ENCODE measurements around the gene BRSK1.
"Not testable (repeated sequence)": the region's sequence is repeated elsewhere in the genome, so short reads cannot be mapped to it uniquely, and the experiment has no call there.

The BRSK1 gene

GRCh38 chr19:55328774-55329318, 45.0 kb downstream of the BRSK1 start:
- DNase-seq (ENCODE audit: low read depth, low spot score): not testable (repeated sequence)

- not testable (repeated sequence) for DNase-seq (ENCODE audit: low read depth, low spot score)
Measured at GRCh38 chr19:55329791-55330190, 46.0 kb downstream of the BRSK1 start.

DNA sequence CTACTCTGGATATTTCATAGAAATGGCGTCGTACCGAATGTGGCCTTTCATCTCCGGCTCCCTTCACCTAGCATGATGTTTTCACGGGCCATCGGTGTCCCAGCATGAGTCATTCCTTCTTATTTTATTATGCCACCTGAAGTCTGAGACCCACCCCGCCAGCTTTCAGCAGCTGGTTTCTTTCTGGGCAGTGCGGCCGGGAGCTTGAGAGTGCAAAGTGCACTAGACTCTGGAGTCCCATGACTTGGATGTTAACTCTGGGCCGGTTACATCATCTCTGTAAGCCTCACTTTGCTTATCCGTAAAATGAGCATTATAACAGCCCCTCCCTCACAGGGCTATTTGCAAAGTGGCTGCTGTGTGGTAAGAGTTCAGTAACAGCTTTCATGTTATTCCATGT, 50.1 kb downstream of the BRSK1 start:
- DNase-seq (ENCODE audit: low read depth, low spot score): no peak

DNA sequence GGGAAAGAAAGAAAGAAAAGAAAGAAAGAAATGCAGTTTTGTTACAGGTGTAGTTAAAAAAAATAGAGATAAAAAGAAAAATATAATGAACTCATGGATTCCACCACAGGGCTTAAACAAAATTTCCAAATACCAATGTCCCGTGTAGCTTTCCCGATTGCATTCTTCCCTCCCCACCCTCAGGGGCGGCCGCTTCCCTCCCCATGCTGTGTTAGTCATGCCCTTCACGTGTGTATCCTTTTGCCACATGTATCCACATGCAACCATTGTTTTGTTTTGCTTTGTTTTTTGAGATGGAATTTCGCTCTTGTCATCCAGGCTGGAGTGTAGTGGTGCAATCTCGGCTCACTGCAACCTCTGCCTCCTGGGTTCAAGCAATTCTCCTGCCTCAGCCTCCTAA, 52.3 kb downstream of the BRSK1 start:
- no peak for DNase-seq (ENCODE audit: low read depth, low spot score)

DNA sequence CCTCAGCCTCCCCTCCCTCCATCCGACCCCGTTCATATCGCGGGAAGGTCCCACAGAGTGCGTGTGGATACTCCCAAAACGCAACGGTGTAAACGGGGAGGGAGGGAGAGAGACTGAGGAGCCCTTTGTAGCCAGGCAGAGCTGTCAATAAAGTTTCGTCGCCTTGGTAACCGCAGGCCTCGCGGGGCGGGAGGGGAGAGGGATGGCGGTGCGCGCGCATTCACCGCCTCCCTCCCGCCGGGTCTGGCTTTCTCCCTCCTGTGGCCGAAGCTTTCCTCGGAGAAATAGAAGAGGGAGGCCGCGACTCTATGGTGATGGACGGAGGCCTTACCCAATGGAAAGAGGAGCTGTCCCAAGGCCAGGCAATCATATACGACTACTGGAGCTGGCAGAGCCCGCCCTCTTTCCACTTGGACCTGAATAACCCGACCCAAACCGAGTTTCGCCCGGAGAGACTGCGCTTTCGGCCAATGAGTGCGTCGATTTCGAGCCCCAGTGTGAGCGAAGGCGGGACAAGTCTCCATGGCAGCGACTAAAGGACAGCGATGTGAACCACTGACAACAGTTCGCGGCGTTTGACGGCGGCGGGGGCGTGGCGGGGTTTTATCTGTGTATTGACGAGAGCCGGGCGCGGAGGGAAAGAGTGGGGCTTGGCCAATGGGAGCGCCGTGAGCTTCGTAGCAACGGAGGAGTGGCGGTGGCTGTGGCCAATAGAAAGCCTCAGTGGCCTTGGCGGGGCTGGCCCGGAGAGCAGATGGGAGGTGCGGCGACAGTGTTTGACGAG, 55.5 kb downstream of the BRSK1 start, which contains the start of gene KMT5C:
KMT5C (plus strand) TSS at position 772 of the 784 bp plus-strand sequence. CDS start 2,061 bp downstream, outside the sequence.
- DNase-seq (ENCODE audit: low read depth, low spot score): peak; percentile 100

DNA sequence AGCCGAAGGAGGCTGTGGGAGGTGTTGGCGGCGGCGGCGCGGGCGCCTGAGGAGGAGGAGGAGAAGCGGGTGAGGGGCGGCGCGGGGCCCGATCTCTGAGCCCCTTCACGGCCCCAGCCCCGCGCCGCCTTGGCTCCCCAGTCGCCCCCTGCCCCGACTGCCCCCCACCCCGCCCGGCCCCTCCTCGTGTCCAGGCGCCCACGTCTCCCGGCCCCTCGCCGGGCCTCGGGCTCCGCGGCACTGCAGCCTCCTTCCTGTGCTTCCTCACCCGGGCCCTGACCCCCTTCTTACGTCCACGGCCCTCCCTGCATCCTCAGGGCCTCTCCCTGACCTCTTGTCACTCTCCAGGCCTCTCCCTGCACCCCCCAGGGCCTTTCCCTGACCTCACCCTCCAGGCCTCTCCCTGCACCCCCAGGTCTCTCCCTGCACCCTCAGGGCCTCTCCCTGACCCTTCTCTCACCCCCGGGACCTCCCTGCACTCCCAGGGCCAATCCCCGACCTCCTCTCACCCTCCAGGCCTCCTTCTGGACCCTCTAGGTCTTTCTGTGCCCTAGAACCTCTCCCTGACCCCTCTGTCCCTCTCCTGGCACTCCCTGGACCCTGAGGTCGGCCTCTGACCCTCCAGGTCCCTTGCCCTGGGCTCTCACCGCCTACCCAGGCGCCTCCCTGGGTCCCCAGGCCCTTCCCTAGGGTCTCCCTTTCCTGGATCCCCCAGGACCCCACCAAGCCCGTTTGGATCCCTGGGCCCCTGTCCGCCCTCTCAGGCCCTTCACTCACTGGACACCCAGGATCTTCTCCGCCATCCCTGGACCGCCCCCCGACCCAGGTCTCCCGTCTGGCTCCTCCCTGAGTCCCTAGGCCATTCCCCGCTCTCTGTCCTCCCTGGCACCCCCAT, 56.3 kb downstream of the BRSK1 start:
- no peak for DNase-seq (ENCODE audit: low read depth, low spot score)

- DNase-seq (ENCODE audit: low read depth, low spot score): no peak
Measured at GRCh38 chr19:55340784-55341147, 57.0 kb downstream of the BRSK1 start.

- no peak for DNase-seq (ENCODE audit: low read depth, low spot score)
Measured at GRCh38 chr19:55341171-55341588, 57.4 kb downstream of the BRSK1 start.

GRCh38 chr19:55341595-55342531, 58.1 kb downstream of the BRSK1 start:
- DNase-seq (ENCODE audit: low read depth, low spot score): no peak

- DNase-seq (ENCODE audit: low read depth, low spot score): no peak
Measured at GRCh38 chr19:55344444-55344843, 60.6 kb downstream of the BRSK1 start.

GRCh38 chr19:55345101-55345817, 61.5 kb downstream of the BRSK1 start:
- DNase-seq (ENCODE audit: low read depth, low spot score): no peak

DNA sequence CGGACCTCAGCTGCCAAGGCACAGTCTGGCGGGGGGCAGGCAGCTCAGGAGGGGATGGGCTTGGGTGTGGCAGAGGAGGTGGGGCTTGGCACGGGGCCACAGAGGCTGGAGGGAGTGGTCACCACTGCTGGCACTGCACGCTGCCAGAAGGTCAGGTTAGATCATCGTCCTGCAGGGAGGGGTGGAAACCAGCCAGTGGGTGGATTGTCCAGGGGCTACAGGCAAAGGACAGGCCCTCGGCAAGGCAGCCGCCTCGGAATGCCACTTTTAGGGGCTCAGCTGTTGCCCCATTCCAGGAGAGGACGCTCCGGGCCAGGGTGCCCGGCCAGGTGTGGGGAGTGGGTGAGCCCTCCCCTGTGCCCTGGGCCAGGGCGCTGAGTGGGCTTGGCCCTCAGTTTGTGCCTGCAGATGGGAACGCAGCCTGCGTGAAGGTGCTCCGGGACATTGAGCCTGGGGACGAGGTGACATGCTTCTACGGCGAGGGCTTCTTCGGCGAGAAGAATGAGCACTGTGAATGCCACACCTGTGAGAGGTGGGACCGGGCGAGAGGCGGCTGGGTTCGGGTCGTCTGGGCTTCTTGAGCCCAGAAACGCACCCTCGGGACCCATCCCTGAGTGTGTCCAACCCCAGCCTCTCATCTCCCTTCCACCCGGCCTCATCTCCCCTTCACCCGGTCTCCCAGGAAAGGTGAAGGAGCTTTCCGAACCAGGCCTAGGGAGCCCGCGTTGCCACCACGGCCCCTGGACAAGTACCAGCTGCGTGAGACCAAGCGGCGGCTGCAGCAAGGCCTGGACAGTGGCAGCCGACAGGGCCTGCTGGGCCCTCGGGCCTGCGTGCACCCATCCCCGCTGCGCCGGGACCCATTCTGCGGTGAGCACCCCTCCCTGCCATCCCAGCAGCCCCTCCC, 62.3 kb downstream of the BRSK1 start:
- no peak for DNase-seq (ENCODE audit: low read depth, low spot score)

DNA sequence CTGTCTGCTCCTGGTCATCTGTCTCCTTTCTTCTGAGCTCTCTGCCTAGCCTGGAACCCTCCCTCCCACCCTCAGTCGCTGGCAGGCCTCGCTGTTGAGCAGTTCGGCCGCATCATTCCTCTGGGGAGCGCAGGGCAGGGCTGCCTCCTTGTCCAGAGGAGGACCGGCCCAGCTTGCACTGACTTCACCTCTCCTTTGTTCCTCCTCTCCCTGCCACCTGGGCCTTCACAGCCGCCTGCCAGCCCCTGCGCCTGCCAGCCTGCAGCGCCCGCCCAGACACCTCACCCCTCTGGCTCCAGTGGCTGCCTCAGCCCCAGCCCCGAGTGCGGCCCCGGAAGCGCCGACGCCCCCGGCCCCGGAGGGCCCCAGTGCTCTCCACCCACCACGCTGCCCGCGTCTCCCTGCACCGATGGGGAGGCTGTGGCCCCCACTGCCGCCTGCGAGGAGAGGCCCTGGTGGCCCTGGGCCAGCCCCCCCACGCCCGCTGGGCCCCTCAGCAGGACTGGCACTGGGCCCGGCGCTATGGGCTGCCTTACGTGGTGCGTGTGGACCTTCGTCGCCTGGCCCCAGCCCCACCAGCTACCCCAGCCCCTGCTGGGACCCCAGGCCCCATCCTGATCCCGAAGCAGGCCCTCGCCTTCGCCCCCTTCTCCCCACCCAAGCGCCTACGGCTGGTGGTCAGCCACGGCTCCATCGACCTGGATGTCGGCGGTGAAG, 63.1 kb downstream of the BRSK1 start:
- no peak for DNase-seq (ENCODE audit: low read depth, low spot score)

- no peak for DNase-seq (ENCODE audit: low read depth, low spot score)
Measured at GRCh38 chr19:55347442-55348009, 63.7 kb downstream of the BRSK1 start.

DNA sequence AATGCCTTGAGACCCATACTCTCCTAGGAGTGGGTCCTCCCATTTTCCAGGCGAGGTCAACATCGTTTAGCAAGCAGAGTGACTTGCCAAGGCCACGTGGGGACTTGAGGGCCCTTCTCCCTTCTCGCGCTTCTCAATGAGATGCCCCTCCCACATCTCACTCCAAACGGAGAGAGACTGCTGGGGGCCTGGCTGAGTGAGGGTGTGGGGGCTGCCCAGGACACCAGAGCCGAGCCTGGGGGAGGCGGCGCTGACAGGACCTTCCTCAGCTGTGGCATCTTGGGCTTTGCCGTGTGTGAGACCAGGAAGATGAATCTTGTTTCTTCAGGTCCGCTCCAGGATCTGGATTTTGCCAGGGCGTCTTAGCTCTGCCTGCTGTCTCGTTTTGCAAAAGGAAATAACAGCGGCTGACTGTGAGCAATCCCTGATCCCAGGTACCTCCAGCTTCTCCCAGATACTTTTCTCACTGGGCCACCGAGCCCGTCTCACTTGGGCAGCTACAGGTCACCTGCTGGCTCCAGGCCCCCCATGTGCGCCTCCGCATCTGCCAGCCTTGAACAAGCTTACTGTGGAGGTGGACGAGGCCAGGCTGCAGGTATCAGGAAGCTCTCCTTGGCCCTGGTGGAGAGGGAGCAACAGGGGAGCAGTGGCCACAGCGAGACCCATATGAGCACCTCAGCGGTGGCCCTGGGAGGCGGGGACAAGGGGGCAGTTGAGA, 64.7 kb downstream of the BRSK1 start:
- DNase-seq (ENCODE audit: low read depth, low spot score): no peak

DNA sequence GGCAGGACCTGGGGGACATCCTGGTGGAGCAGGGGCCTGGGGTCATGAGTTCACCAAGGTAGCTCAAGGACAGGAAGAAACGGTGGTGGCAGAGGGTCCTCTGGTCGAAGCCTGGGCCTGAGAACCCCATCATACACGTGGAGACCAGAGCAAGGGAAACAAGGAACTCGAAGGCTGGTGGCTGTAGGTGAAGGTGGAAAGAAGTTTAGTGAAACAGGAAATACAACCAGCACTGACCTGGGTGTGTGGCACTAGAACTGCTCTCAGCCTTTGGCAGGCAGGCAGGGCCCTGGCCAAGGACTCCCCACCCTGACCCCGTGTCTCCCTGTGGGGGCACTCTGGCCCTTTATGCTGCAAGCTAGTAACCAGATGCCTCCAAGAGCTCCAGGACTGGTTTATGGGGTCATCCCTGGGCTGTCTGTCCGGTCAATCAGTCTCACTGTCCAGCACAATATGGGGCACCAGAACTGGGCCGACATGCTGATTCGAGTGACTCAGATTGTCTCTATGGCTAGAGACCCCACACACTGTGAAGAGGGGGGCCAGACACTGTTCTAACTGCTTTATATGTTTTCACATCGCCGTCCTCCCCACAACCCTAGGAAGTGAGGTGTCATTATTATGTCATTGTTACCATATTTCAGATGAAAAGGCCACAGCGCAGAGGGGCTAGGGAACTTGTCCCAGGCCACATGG, 67.0 kb downstream of the BRSK1 start:
- no peak for DNase-seq (ENCODE audit: low read depth, low spot score)

- DNase-seq (ENCODE audit: low read depth, low spot score): no peak
Measured at GRCh38 chr19:55352040-55352439, 68.2 kb downstream of the BRSK1 start.
